ENCODE measurements around the gene XYLT1.

GRCh38 chr16:17235147-17235815 is 235.5 kb downstream of the XYLT1 start:
- TF ChIP-seq CTBP1 (IDR thresholded peaks at IDR 0.05; ENCODE audit: borderline replicate concordance), result no peak
- no peak for TF ChIP-seq LEF1 (IDR thresholded peaks at IDR 0.05; ENCODE audit: borderline replicate concordance)
- TF ChIP-seq NFRKB (IDR thresholded peaks at IDR 0.05), result no peak
- no peak for TF ChIP-seq BHLHE40 (IDR thresholded peaks at IDR 0.05; ENCODE audit: borderline replicate concordance)
- no peak for TF ChIP-seq SUZ12 (IDR thresholded peaks at IDR 0.05)
- TF ChIP-seq, protein P1, sequence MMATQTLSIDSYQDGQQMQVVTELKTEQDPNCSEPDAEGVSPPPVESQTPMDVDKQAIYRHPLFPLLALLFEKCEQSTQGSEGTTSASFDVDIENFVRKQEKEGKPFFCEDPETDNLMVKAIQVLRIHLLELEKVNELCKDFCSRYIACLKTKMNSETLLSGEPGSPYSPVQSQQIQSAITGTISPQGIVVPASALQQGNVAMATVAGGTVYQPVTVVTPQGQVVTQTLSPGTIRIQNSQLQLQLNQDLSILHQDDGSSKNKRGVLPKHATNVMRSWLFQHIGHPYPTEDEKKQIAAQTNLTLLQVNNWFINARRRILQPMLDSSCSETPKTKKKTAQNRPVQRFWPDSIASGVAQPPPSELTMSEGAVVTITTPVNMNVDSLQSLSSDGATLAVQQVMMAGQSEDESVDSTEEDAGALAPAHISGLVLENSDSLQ (IDR thresholded peaks at IDR 0.05), result no peak
- TF ChIP-seq FOXK2 (IDR thresholded peaks at IDR 0.05), result no peak
- TF ChIP-seq TARDBP (IDR thresholded peaks at IDR 0.05), result no peak
- TF ChIP-seq ARNT (IDR thresholded peaks at IDR 0.05), result no peak
- no peak for TF ChIP-seq SP1 (IDR thresholded peaks at IDR 0.05)
- TF ChIP-seq HDGF (IDR thresholded peaks at IDR 0.05; ENCODE audit: borderline replicate concordance), result no peak
- TF ChIP-seq ZNF384 (IDR thresholded peaks at IDR 0.05), result no peak
